KG1 (cell line): Measurements from ENCODE around the gene SECISBP2.

ENCODE experiments used
- DNase-seq: peaks from one replicate; lab custom pipeline; 2025; lab: John Stamatoyannopoulos, UW

The SECISBP2 gene

GRCh38 chr9:89347651-89348050 lies 29.4 kb downstream of the SECISBP2 start:
- no peak for DNase-seq

- DNase-seq: no peak
Measured at GRCh38 chr9:89349607-89350006, 31.3 kb downstream of the SECISBP2 start.

GRCh38 chr9:89350988-89351557 lies 32.8 kb downstream of the SECISBP2 start:
- DNase-seq: no peak

- no peak for DNase-seq
Measured at GRCh38 chr9:89351584-89352300, 33.4 kb downstream of the SECISBP2 start.

- DNase-seq: no peak
Measured at GRCh38 chr9:89352451-89352850, 34.2 kb downstream of the SECISBP2 start.

GRCh38 chr9:89352874-89353649 lies 34.8 kb downstream of the SECISBP2 start:
- DNase-seq: no peak

GRCh38 chr9:89353989-89354388 lies 35.7 kb downstream of the SECISBP2 start:
- no peak for DNase-seq

- DNase-seq: no peak
Measured at GRCh38 chr9:89354471-89354870, 36.2 kb downstream of the SECISBP2 start.

GRCh38 chr9:89356782-89357181 lies 38.5 kb downstream of the SECISBP2 start:
- no peak for DNase-seq

- DNase-seq: no peak
Measured at GRCh38 chr9:89357331-89358197, 39.3 kb downstream of the SECISBP2 start.

GRCh38 chr9:89358376-89358916 lies 40.1 kb downstream of the SECISBP2 start:
- no peak for DNase-seq

- no peak for DNase-seq
Measured at GRCh38 chr9:89358985-89359384, 40.7 kb downstream of the SECISBP2 start.

GRCh38 chr9:89359751-89360261 lies 41.5 kb downstream of the SECISBP2 start:
- no peak for DNase-seq

GRCh38 chr9:89360465-89360864 lies 42.2 kb downstream of the SECISBP2 start:
- DNase-seq: no peak

- DNase-seq: no peak
Measured at GRCh38 chr9:89361031-89361430, 42.7 kb downstream of the SECISBP2 start.

GRCh38 chr9:89361816-89362646 lies 43.7 kb downstream of the SECISBP2 start:
- no peak for DNase-seq

GRCh38 chr9:89362647-89363310 lies 44.5 kb downstream of the SECISBP2 start:
- no peak for DNase-seq

- no peak for DNase-seq
Measured at GRCh38 chr9:89363311-89363670, 45.0 kb downstream of the SECISBP2 start.

GRCh38 chr9:89363921-89364665 lies 45.8 kb downstream of the SECISBP2 start:
- DNase-seq: no peak
